H1 (cell line): ENCODE measurements around the gene TIAM2. TPM values are rescaled to one million over a fixed set of nuclear protein-coding genes. Genes with fewer than 3 reads are reported as not detected.
A peak's percentile ranks its signal among the peaks of the same experiment; 100 is the strongest.

Experiments
- CTCF ChIA-PET: fragments of 300-600 bp; sonication (Branson Sonifier 250); formaldehyde crosslinking; loops from one replicate; lab custom pipeline; 2021; ENCODE audit not compliant: partially characterized antibody; lab: Charles Lee
- POLR2A ChIA-PET: fragments of 300-600 bp; sonication (Branson Sonifier 250); formaldehyde crosslinking; loops from one replicate; lab custom pipeline; 2021; ENCODE audit warnings: inconsistent platforms; ENCODE audit not compliant: partially characterized antibody; lab: Charles Lee
- DNase-seq, 2 experiments: peaks; one replicate each; pipeline versions ENCODE4 v3.0.0 to v3.0.0-alpha.2; 2010 to 2022; ENCODE audit warnings: low spot score in 2 of 2, low read depth in 1 of 2, mixed read lengths in 1 of 2
- FAIRE-seq: peaks from 2 replicates; lab custom pipeline; 2011; peaks lifted over from hg19 to GRCh38; lab: Jason Lieb, UNC
- H2AFZ ChIP-seq: 2 replicates; pipeline ENCODE4 v1.8.1; 2012; ENCODE audit warnings: low read length, inconsistent platforms
- H2AK5ac ChIP-seq: 2 replicates; pipeline ENCODE4 v1.6.1; 2013; ENCODE audit warnings: low read depth, low read length
- H2BK120ac ChIP-seq: replicated peaks from 2 replicates; pipeline ENCODE3; 2013; ENCODE audit warnings: low read depth, low read length, inconsistent platforms
- H2BK12ac ChIP-seq: 2 replicates; pipeline ENCODE4 v1.6.1; 2013; ENCODE audit warnings: low read depth, low read length
- H2BK15ac ChIP-seq: 2 replicates; pipeline ENCODE4 v1.6.1; 2013; ENCODE audit warnings: low read length
- H2BK20ac ChIP-seq: 2 replicates; pipeline ENCODE4 v1.6.1; 2013; ENCODE audit warnings: low read length
- H2BK5ac ChIP-seq: 2 replicates; pipeline ENCODE4 v1.6.1; 2013; ENCODE audit warnings: low read depth, low read length
- H3K14ac ChIP-seq: 2 replicates; pipeline ENCODE4 v1.6.1; 2013; ENCODE audit warnings: inconsistent platforms; ENCODE audit not compliant: insufficient read length
- H3K18ac ChIP-seq: 2 replicates; pipeline ENCODE4 v1.6.1; 2013; ENCODE audit warnings: low read length; ENCODE audit errors: extremely low read depth
- H3K23ac ChIP-seq: 2 replicates; pipeline ENCODE4 v1.6.1; 2013; ENCODE audit warnings: inconsistent platforms; ENCODE audit not compliant: insufficient read length
- H3K23me2 ChIP-seq: 2 replicates; pipeline ENCODE4 v1.6.1; 2013; ENCODE audit warnings: low read depth, low read length
- H3K27ac ChIP-seq: 2 replicates; pipeline ENCODE4 v1.6.1; 2011; ENCODE audit warnings: low read depth, low read length, inconsistent platforms
- H3K27me3 ChIP-seq, 4 experiments: replicated peaks in 1 of 4; 1 replicate in 1 of 4; 2 replicates in 3 of 4; pipeline versions ENCODE4 v1.6.1 to v1.8.1; 2011 to 2013; ENCODE audit warnings: low read length in 3 of 4, mild to moderate bottlenecking in 3 of 4, inconsistent platforms in 2 of 4, mixed read lengths in 2 of 4, moderate library complexity in 1 of 4; ENCODE audit not compliant: control insufficient read depth in 3 of 4, insufficient read depth in 3 of 4; ENCODE audit errors: extremely low read depth in 1 of 4
- H3K36me3 ChIP-seq, 4 experiments: 2 replicates each; pipeline versions ENCODE4 v1.6.1 to v1.8.1; 2011 to 2013; ENCODE audit warnings: mild to moderate bottlenecking in 4 of 4, low read length in 3 of 4, moderate library complexity in 2 of 4, control low read depth in 1 of 4, inconsistent platforms in 1 of 4; ENCODE audit not compliant: insufficient read depth in 4 of 4, control insufficient read depth in 2 of 4
- H3K4ac ChIP-seq: replicated peaks from 2 replicates; pipeline ENCODE3; 2013; ENCODE audit warnings: low read length, low read depth, mixed read lengths, inconsistent platforms; ENCODE audit not compliant: insufficient read length
- H3K4me1 ChIP-seq, 4 experiments: replicated peaks in 1 of 4; 1 replicate in 1 of 4; 2 replicates in 3 of 4; pipeline versions ENCODE4 v1.6.1 to v1.8.1; 2011 to 2013; ENCODE audit warnings: low read length in 3 of 4, inconsistent platforms in 2 of 4, mixed read lengths in 1 of 4; ENCODE audit not compliant: insufficient read depth in 4 of 4, control insufficient read depth in 3 of 4
- H3K4me2 ChIP-seq, 2 experiments: 2 replicates each; pipeline versions ENCODE4 v1.6.1 to v1.8.1; 2011 to 2013; ENCODE audit warnings: low read depth in 2 of 2, low read length in 2 of 2, control low read depth in 1 of 2, inconsistent platforms in 1 of 2, mild to moderate bottlenecking in 1 of 2; ENCODE audit not compliant: insufficient read depth in 1 of 2
- H3K4me3 ChIP-seq, 4 experiments: fragments of 200-600, 300-600 bp in 1 of 4; sonication (generic), shearing (Covaris generic), sonication (Bioruptor Twin) in 1 of 4; 2 replicates each; pipeline versions ENCODE4 v1.5.1 to v1.8.1; 2011 to 2016; ENCODE audit warnings: low read length in 4 of 4, low read depth in 3 of 4, control low read depth in 2 of 4, inconsistent platforms in 2 of 4, mild to moderate bottlenecking in 2 of 4, mixed read lengths in 1 of 4, moderate library complexity in 1 of 4; ENCODE audit not compliant: insufficient read depth in 2 of 4; ENCODE audit errors: extremely low read depth in 1 of 4
- H3K56ac ChIP-seq: replicated peaks from 2 replicates; pipeline ENCODE3; 2013; ENCODE audit warnings: low read depth, mild to moderate bottlenecking, mixed read lengths, low read length, inconsistent platforms; ENCODE audit not compliant: insufficient read length
- H3K79me1 ChIP-seq: 2 replicates; pipeline ENCODE4 v1.6.1; 2013; ENCODE audit warnings: low read depth, low read length, control low read depth
- H3K79me2 ChIP-seq, 2 experiments: 2 replicates each; pipeline versions ENCODE4 v1.6.1 to v1.8.1; 2012 to 2013; ENCODE audit warnings: low read length in 2 of 2, mild to moderate bottlenecking in 2 of 2, inconsistent platforms in 1 of 2; ENCODE audit not compliant: insufficient read depth in 2 of 2, control insufficient read depth in 1 of 2
- H3K9ac ChIP-seq, 4 experiments: replicated peaks in 1 of 4; 1 replicate in 1 of 4; 2 replicates in 3 of 4; pipeline versions ENCODE4 v1.6.1 to v1.8.1; 2011 to 2013; ENCODE audit warnings: low read depth in 3 of 4, low read length in 3 of 4, control low read depth in 2 of 4, mild to moderate bottlenecking in 2 of 4, moderate library complexity in 2 of 4, inconsistent platforms in 1 of 4; ENCODE audit errors: extremely low read depth in 1 of 4
- H3K9me3 ChIP-seq, 2 experiments: 2 replicates each; pipeline versions ENCODE4 v1.6.1 to v1.8.1; 2012 to 2013; ENCODE audit warnings: mild to moderate bottlenecking in 2 of 2, moderate library complexity in 2 of 2, control low read depth in 1 of 2, inconsistent platforms in 1 of 2, low read depth in 1 of 2, low read length in 1 of 2, mixed read lengths in 1 of 2; ENCODE audit not compliant: insufficient read depth in 2 of 2
- H4K20me1 ChIP-seq, 2 experiments: replicated peaks in 1 of 2; 2 replicates each; pipeline versions ENCODE3 to v1.8.1; 2011 to 2013; ENCODE audit warnings: inconsistent platforms in 2 of 2, low read length in 2 of 2, mild to moderate bottlenecking in 1 of 2; ENCODE audit not compliant: insufficient read depth in 2 of 2, control insufficient read depth in 1 of 2
- H4K5ac ChIP-seq: 2 replicates; pipeline ENCODE4 v1.6.1; 2013; ENCODE audit warnings: low read length, low read depth, mixed read lengths, inconsistent platforms; ENCODE audit not compliant: insufficient read length
- H4K8ac ChIP-seq: 2 replicates; pipeline ENCODE4 v1.8.0; 2013; ENCODE audit warnings: mild to moderate bottlenecking, moderate library complexity, low read length, inconsistent platforms; ENCODE audit not compliant: insufficient read depth; ENCODE audit errors: extremely low read depth
- H4K91ac ChIP-seq: replicated peaks from 2 replicates; pipeline ENCODE3; 2013; ENCODE audit warnings: low read length, mixed read lengths, inconsistent platforms; ENCODE audit not compliant: insufficient read length
- BACH1 ChIP-seq: IDR thresholded peaks from 2 replicates; pipeline ENCODE4 v1.6.1; 2012; ENCODE audit warnings: low read length, improper control_type of control experiment
- KDM1A ChIP-seq: fragments of 200-600, 300-600 bp; sonication (generic); IDR thresholded peaks from 2 replicates; pipeline ENCODE4 v1.7.1; 2016; ENCODE audit warnings: mild to moderate bottlenecking, low read length, borderline replicate concordance
- PHF8 ChIP-seq: fragments of 200-600 bp; sonication (generic); conservative IDR thresholded peaks from 2 replicates; pipeline ENCODE4 v1.7.1; 2012; ENCODE audit warnings: low read depth, mild to moderate bottlenecking, inconsistent platforms, low read length, moderate library complexity
- WGBS, 2 experiments: shearing (Covaris generic) in 1 of 2; methylation state at CpG; one replicate each; pipeline versions ENCODE4 v1.1.6 to v1.1.7; 2013 to 2015; ENCODE audit warnings: low lambda C conversion rate in 2 of 2, mixed read lengths in 2 of 2, inconsistent platforms in 1 of 2, low coverage in 1 of 2, missing lambda C conversion rate in 1 of 2; ENCODE audit not compliant: insufficient replicate concordance in 2 of 2, insufficient coverage in 1 of 2, insufficient read length in 1 of 2; ENCODE audit errors: extremely low coverage in 1 of 2, missing lambda C conversion rate in 1 of 2; 5-methylcytosine and 5-hydroxymethylcytosine counted together
- polyA plus RNA-seq, 7 experiments: library from polyadenylated mRNA; depleted of rRNA in 3 of 7; stranded (reverse) in 5 of 7; unstranded in 2 of 7; fragments of >200 nt in 5 of 7; fragments of 200-250 nt in 2 of 7; gene quantifications; 1 replicate in 5 of 7; 2 replicates in 1 of 7; 4 replicates in 1 of 7; pipeline versions ENCODE4 v1.2.1 to v1.2.3, GENCODE V29; 2011 to 2013; ENCODE audit warnings: missing spikeins in 2 of 7, mixed read lengths in 2 of 7
- total RNA-seq: library from RNA; stranded (reverse); fragmentation: NEBNext Ultra II Directional; extraction: Animal tissue kit (Norgen Biotek cat#: 25700); gene quantifications from 2 replicates; pipeline ENCODE4 v1.2.1, GENCODE V29; 2021

Gene TIAM2
- total and polyA plus RNA-seq, 2 of the 8 experiments (the other 6 are each of a cell fraction or from before 2014, with no cell fraction given) = 7.4 to 23.9 TPM

DNA sequence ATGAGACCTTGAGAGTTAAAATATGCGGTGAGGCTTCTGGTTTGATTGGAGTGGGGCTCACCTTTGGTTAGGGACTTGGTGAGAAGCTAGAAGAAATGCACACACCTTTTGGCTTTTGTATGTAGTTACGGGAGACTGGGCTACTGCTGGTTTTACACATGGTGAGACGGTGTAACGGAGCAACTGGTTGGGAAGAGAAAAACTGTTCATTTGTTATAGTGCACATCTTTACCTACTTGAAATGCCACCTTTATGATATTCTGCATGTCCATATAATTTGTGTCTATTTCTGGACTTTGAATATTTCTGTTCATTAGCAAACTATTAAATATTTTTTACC is 31.6 kb downstream of the TIAM2 start:
- Histone ChIP-seq H3K9ac (no peak overlapping the region), H3K18ac (no peak overlapping the region; the same call in 1 of the 2 replicates), H3K27ac (no peak overlapping the region), H3K14ac (no peak overlapping the region), H3K4ac (peak overlapping the region; percentile 35), H4K91ac (no peak overlapping the region), H3K79me1 (no peaks in the 10 kb centered on the region), H2BK15ac (no peak overlapping the region), H3K4me3 (no peak overlapping the region), H3K79me2 (no peaks in the 10 kb centered on the region), H2AK5ac (no peak overlapping the region), H2BK5ac (no peak overlapping the region), H4K20me1 (no peaks in the 10 kb centered on the region), H3K4me1 (peaks cover 0 to 3% (median under 1%) of the 10 kb centered on the region in 4 experiments; a peak in 2 of 7 replicates), H3K9me3 (no peaks in the 10 kb centered on the region), H3K23me2 (no peaks in the 10 kb centered on the region), H3K4me2 (no peak overlapping the region), H3K36me3 (no peaks in the 10 kb centered on the region), H4K5ac (no peak overlapping the region), H2BK12ac (no peak overlapping the region), H3K23ac (no peak overlapping the region), H2BK20ac (0 out of 2 replicates have a peak overlapping the region, but pooled peaks have one; percentile 32), H2BK120ac (no peak overlapping the region), H3K27me3 (no peaks in the 10 kb centered on the region), H2AFZ (no peak overlapping the region), H3K56ac (no peak overlapping the region), H4K8ac (no peak overlapping the region)
- POLR2A ChIA-PET = no interaction called here
- WGBS, 2 experiments = 87% methylated on average over 4 of the region's 4 CpGs; no CpG with 5 or more reads in 1 of the 2 experiments
- CTCF ChIA-PET = interaction anchor here (1.7 kb wide), 1 partner anchor 16 kb away, joined by 5 read pairs; no protein-coding TSS in a partner anchor
- DNase-seq = no peak
- no peak for FAIRE-seq
- TF ChIP-seq KDM1A (no peak), BACH1 (no peak), PHF8 (no peak)
